ENCODE results near the gene MRTFB.

The MRTFB gene

DNA sequence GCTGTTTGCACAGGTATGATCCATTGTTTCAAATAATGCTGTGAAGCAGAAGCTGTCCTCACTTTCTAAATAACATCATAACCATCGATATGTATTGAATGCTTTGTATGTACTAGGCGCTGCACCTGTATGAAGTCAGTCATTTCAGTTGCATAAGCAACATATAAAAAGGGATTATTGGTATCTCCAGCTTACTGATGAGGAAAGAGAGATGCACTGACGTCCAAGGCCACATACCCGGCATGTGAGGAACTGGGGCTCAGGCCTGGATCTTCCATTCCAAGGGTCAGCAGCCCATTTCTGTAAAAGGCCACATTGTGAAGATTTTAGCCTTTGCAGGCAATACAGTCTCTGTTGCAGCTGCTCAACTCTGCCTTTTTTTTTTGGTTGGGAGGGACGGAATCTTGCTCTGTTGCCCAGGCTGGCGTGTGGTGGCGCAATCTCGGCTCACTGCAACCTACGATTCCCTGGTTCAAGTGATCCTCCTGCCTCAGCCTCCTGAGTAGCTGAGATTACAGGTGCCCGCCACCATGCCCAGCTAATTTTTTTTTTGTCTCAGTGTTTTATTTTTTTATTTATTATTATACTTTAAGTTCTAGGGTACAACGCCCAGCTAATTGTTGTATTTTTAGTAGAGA, 244.7 kb downstream of the MRTFB start:
- no peak overlapping the region for H3K27ac Mint-ChIP-seq
- no peak overlapping the region for H3K4me3 Mint-ChIP-seq
- no peak for DNase-seq (ENCODE audit: low spot score)
- H3K9me3 Mint-ChIP-seq, result no peaks in the 10 kb centered on the region
- H3K4me1 Mint-ChIP-seq (ENCODE audit: low read depth), result no peaks in the 10 kb centered on the region
- H3K36me3 Mint-ChIP-seq (ENCODE audit: low read depth), result no peaks in the 10 kb centered on the region
- H3K27me3 Mint-ChIP-seq (ENCODE audit: low read depth), result no peaks in the 10 kb centered on the region

Measured in T-helper 2 cell treated with Interferon-gamma antibody and Interleukin-4, amounts not matched to agents 5 μg/mL and 100 μg/mL, for 36 hours (primary cell).